ENCODE data around the gene EIF4B. TPM values are rescaled to one million over a fixed set of nuclear protein-coding genes. Genes with fewer than 3 reads are reported as not detected.

The EIF4B gene
- total and polyA plus RNA-seq, 9 of the 15 experiments (the other 6 are each of a cell fraction or from before 2014, with no cell fraction given): 138 to 669 (median 552) TPM

GRCh38 chr12:53090554-53090953 is 84.3 kb downstream of the EIF4B start:
- ChIA-PET POLR2A (interaction anchor here (0.7 to 2.6 kb wide), 5 partner anchors 10 to 211 kb away, joined by 3 to 12 read pairs (median 4); partner anchors contain the start of gene SPRYD3), CTCF (ENCODE audit: low intra/inter-chr PET ratio) (no interaction called here)
- BruUV-seq (replicated peaks): no TSS peak
- FAIRE-seq: no peak
- Histone ChIP-seq H4K20me1 (replicated peaks; ENCODE audit: control insufficient read depth, insufficient read depth, low read length) (no peaks in the 10 kb centered on the region), H2AFZ (ENCODE audit: low read depth, low read length) (peak overlapping the region; percentile 55), H3K9me1 (ENCODE audit: control insufficient read depth, insufficient read depth, low read length) (no peaks in the 10 kb centered on the region), H3K4me2 (ENCODE audit: insufficient read depth, low read length) (no peak overlapping the region), H3K4me3 (no peak overlapping the region), H3K27ac (ENCODE audit: extremely low read depth, low read depth, low read length) (no peak overlapping the region), H3K27me3 (ENCODE audit: control insufficient read depth in 2 of 2, insufficient read depth in 2 of 2, low read length in 2 of 2) (no peaks in the 10 kb centered on the region), H3K4me1 (replicated peaks in 1 of 2; ENCODE audit: control insufficient read depth in 2 of 2, insufficient read depth in 2 of 2, low read length in 2 of 2) (peaks cover 6 to 11% of the 10 kb centered on the region in 2 experiments), H3K79me2 (ENCODE audit: control insufficient read depth, insufficient read depth, low read length) (no peaks in the 10 kb centered on the region), H3K9me3 (replicated peaks; ENCODE audit: control insufficient read depth, insufficient read depth, low read depth, low read length) (no peaks in the 10 kb centered on the region), H3K36me3 (ENCODE audit: control insufficient read depth, insufficient read depth, low read length) (no peaks in the 10 kb centered on the region), H3K9ac (ENCODE audit: insufficient read depth in 1 of 2, low read depth in 2 of 2, low read length in 2 of 2) (no peak overlapping the region)
- ATAC-seq: peak; percentile 35; the same call in 1 of the 3 replicates
- in situ Hi-C loops (cut with MboI): no loop called here
- DNase-seq (ENCODE audit: extremely low read depth in 1 of 4, low spot score in 3 of 4): peak in 1 of 4 experiments; percentile 5
- no peak for TF ChIP-seq ZNF282 (CRISPR knock-in tag; IDR thresholded peaks at IDR 0.05)
- 0 out of 2 replicates have a peak, but pooled peaks have one; percentile 18 for TF ChIP-seq GATA2 (CRISPR knock-in tag; IDR thresholded peaks at IDR 0.05)
- TF ChIP-seq, protein P1, sequence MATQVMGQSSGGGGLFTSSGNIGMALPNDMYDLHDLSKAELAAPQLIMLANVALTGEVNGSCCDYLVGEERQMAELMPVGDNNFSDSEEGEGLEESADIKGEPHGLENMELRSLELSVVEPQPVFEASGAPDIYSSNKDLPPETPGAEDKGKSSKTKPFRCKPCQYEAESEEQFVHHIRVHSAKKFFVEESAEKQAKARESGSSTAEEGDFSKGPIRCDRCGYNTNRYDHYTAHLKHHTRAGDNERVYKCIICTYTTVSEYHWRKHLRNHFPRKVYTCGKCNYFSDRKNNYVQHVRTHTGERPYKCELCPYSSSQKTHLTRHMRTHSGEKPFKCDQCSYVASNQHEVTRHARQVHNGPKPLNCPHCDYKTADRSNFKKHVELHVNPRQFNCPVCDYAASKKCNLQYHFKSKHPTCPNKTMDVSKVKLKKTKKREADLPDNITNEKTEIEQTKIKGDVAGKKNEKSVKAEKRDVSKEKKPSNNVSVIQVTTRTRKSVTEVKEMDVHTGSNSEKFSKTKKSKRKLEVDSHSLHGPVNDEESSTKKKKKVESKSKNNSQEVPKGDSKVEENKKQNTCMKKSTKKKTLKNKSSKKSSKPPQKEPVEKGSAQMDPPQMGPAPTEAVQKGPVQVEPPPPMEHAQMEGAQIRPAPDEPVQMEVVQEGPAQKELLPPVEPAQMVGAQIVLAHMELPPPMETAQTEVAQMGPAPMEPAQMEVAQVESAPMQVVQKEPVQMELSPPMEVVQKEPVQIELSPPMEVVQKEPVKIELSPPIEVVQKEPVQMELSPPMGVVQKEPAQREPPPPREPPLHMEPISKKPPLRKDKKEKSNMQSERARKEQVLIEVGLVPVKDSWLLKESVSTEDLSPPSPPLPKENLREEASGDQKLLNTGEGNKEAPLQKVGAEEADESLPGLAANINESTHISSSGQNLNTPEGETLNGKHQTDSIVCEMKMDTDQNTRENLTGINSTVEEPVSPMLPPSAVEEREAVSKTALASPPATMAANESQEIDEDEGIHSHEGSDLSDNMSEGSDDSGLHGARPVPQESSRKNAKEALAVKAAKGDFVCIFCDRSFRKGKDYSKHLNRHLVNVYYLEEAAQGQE (IDR thresholded peaks at IDR 0.05; ENCODE audit: borderline replicate concordance): peak; percentile 71; the same call in 1 of the 2 replicates
- TF ChIP-seq, protein P1 (CRISPR knock-in tag; IDR thresholded peaks at IDR 0.05; ENCODE audit: low read depth): no peak
- peak; percentile 53; the same call in 1 of the 2 replicates for TF ChIP-seq CEBPB (tag; IDR thresholded peaks at IDR 0.05)
- peak; percentile 82; the same call in 1 of the 2 replicates for TF ChIP-seq ZNF24 (IDR thresholded peaks at IDR 0.05)
- no peak for TF ChIP-seq CBFB (CRISPR knock-in tag; IDR thresholded peaks at IDR 0.05)
- peak in 1 of 2 experiments; percentile 79; a peak in 2 of 4 replicates for TF ChIP-seq SRF (CRISPR knock-in tag; IDR thresholded peaks at IDR 0.05)
- 3% methylated on average over 2 of the region's 2 CpGs for WGBS (ENCODE audit: insufficient coverage, low coverage, missing lambda C conversion rate)
- intact Hi-C loops (cut with micrococcal nuclease): no loop called here
